K562 (cell line): Measurements from ENCODE around the gene AP2S1. TPM values are rescaled to one million over a fixed set of nuclear protein-coding genes. Genes with fewer than 3 reads are reported as not detected.

Experiments used
- CBFA2T3 ChIP-seq: fragments of 450-650 bp; IDR thresholded peaks from 2 replicates; pipeline ENCODE4 v1.6.1; 2017
- CXXC5 ChIP-seq: fragments of 250-450 bp; sonication (Bioruptor Pico); IDR thresholded peaks from 2 replicates; pipeline ENCODE4 v1.8.0; 2022; ENCODE audit warnings: inconsistent platforms, mild to moderate bottlenecking, moderate library complexity
- HDAC8 ChIP-seq: fragments of 450-650 bp; IDR thresholded peaks from 2 replicates; pipeline ENCODE4 v1.6.1; 2016; ENCODE audit warnings: mild to moderate bottlenecking, missing genetic modification characterization, moderate library complexity, missing compliant biosample characterization
- HIVEP1 ChIP-seq: fragments of 250-450 bp; sonication (Bioruptor Pico); IDR thresholded peaks from 2 replicates; pipeline ENCODE4 v1.4.0; 2020; ENCODE audit warnings: mild to moderate bottlenecking
- HSF4 ChIP-seq: fragments of 250-450 bp; sonication (Bioruptor Pico); IDR thresholded peaks from 2 replicates; pipeline ENCODE4 v2.1.2; 2022; ENCODE audit warnings: mild to moderate bottlenecking, moderate library complexity, borderline replicate concordance
- NCOA1 ChIP-seq: fragments of 450-650 bp; IDR thresholded peaks from 2 replicates; pipeline ENCODE4 v1.6.1; 2016; ENCODE audit warnings: low read depth
- NFIC ChIP-seq: fragments of 450-650 bp; IDR thresholded peaks from 2 replicates; pipeline ENCODE4 v1.6.1; 2017; ENCODE audit warnings: mild to moderate bottlenecking, inconsistent platforms
- PML ChIP-seq: IDR thresholded peaks from 2 replicates; pipeline ENCODE4 v1.6.1; 2012; ENCODE audit warnings: low read length, inconsistent platforms
- SREBF1 ChIP-seq: fragments of 150-350 bp; IDR thresholded peaks from 2 replicates; pipeline ENCODE4 v1.6.1; 2014; ENCODE audit warnings: antibody characterized with exemption, low read depth, low read length, borderline replicate concordance
- STAT6 ChIP-seq: sonication (generic); formaldehyde crosslinking; IDR thresholded peaks from 2 replicates; pipeline ENCODE4 v1.8.1; 2023; ENCODE audit warnings: mild to moderate bottlenecking, missing genetic modification reagents
- ZBTB11 ChIP-seq, 3 experiments: fragments of 200-800 bp in 1 of 3; fragments of 250-450 bp in 1 of 3; fragments of 450-650 bp in 1 of 3; sonication (Bioruptor Pico) in 1 of 3; sonication (Bioruptor generic) in 1 of 3; formaldehyde crosslinking in 1 of 3; IDR thresholded peaks; 2 replicates each; pipeline versions ENCODE4 v1.6.1 to v1.8.0; 2016 to 2022; ENCODE audit warnings: mild to moderate bottlenecking in 2 of 3, missing genetic modification characterization in 2 of 3, missing compliant biosample characterization in 1 of 3, moderate library complexity in 1 of 3
- ZBTB34 ChIP-seq: fragments of 250-450 bp; sonication (Bioruptor Pico); IDR thresholded peaks from 2 replicates; pipeline ENCODE4 v1.8.0; 2021; ENCODE audit warnings: mild to moderate bottlenecking, moderate library complexity
- ZNF830 ChIP-seq: fragments of 250-450 bp; sonication (Bioruptor Pico); IDR thresholded peaks from 2 replicates; pipeline ENCODE4 v1.5.0; 2021; ENCODE audit warnings: mild to moderate bottlenecking
- ZZZ3 ChIP-seq: fragments of 450-650 bp; IDR thresholded peaks from 2 replicates; pipeline ENCODE4 v1.6.1; 2016; ENCODE audit warnings: antibody characterized with exemption, mild to moderate bottlenecking, moderate library complexity
- polyA plus RNA-seq, 8 experiments: library from polyadenylated mRNA; depleted of rRNA in 4 of 8; stranded (reverse) in 5 of 8; unstranded in 3 of 8; fragments of >200 nt; fragmentation: Nextera tagmentation in 2 of 8; fragmentation: Illumina TruSeq in 1 of 8; extraction: Ambion mirVana in 2 of 8; extraction: Trizol in 1 of 8; gene quantifications; 2 replicates each; pipeline versions ENCODE4 v1.2.1 to v1.2.3, GENCODE V29; 2011 to 2014; ENCODE audit warnings: inconsistent platforms in 1 of 8, missing spikeins in 1 of 8
- total RNA-seq, 7 experiments: library from RNA; depleted of rRNA in 6 of 7; stranded (reverse); fragments of >200 nt in 6 of 7; fragmentation: Illumina TruSeq in 2 of 7; extraction: Trizol in 2 of 7; gene quantifications; 2 replicates each; pipeline versions ENCODE4 v1.2.1 to v1.2.3, GENCODE V29; 2011 to 2021; ENCODE audit warnings: low replicate concordance in 1 of 7
- TF ChIP-seq, protein P1 (sequence below), 2 experiments: IDR thresholded peaks in 1 of 2; conservative IDR thresholded peaks in 1 of 2; 2 replicates each; pipeline ENCODE4 v1.6.1; 2016; ENCODE audit warnings: low read depth in 2 of 2, mild to moderate bottlenecking in 1 of 2, missing compliant biosample characterization in 1 of 2, missing genetic modification characterization in 1 of 2, moderate library complexity in 1 of 2

Gene AP2S1
- total and polyA plus RNA-seq, 9 of the 15 experiments (the other 6 are each of a cell fraction or from before 2014, with no cell fraction given), result 32.4 to 294 (median 136) TPM

DNA sequence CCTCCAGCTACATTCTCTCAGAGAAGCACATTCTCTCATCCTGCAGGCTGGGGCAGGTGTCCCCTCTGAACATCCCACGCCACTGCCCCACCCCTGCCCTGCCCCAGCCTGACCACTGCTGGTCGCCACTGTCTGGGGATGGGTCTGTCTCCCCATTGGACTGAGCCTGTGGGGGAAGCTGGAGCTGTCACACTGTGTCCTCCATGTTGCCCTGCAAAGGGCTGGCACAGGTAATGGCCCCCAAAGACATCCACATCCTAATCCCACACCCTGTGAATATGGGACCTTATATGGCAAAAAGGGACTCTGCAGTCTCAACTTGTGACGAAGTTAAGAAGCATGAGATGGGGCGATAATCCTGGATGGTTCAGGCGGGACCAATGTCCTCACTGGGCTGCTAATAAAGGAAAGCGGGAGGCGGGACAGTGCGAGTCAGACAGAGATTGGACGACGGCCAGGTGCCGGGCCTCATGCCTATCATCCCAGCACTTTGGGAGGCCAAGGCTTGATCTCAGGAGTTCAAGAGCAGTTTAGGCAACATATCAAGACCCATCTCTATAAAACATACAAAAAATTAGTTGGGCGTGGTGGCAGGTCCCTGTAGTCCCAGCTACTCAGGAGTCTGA is 9.1 kb downstream of the AP2S1 start (continued):
- TF ChIP-seq PML (no peak), SREBF1 (no peak), ZBTB11 (CRISPR knock-in tag; IDR thresholded peaks at IDR 0.05) (peak in 1 of 3 experiments; percentile 53; a peak in 1 of 6 replicates), CXXC5 (CRISPR knock-in tag) (peak; percentile 46), ZZZ3 (no peak), NCOA1 (no peak), NFIC (peak; percentile 71), HIVEP1 (CRISPR knock-in tag) (no peak), HDAC8 (no peak), HSF4 (CRISPR knock-in tag) (no peak), ZBTB34 (CRISPR knock-in tag) (no peak), STAT6 (no peak), CBFA2T3 (no peak), ZNF830 (CRISPR knock-in tag) (no peak)
- TF ChIP-seq, protein P1, sequence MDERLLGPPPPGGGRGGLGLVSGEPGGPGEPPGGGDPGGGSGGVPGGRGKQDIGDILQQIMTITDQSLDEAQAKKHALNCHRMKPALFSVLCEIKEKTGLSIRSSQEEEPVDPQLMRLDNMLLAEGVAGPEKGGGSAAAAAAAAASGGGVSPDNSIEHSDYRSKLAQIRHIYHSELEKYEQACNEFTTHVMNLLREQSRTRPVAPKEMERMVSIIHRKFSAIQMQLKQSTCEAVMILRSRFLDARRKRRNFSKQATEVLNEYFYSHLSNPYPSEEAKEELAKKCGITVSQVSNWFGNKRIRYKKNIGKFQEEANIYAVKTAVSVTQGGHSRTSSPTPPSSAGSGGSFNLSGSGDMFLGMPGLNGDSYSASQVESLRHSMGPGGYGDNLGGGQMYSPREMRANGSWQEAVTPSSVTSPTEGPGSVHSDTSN (CRISPR knock-in tag; IDR thresholded peaks at IDR 0.05; ENCODE audit: low read depth), result no peak
- TF ChIP-seq, protein P1 (tag; conservative IDR thresholded peaks at IDR 0.05; ENCODE audit: low read depth), result peak; percentile 44; the same call in 1 of the 2 replicates
